Esophagus squamous epithelium (tissue), 5 donors: ENCODE measurements around the gene THEM4. TPM values are rescaled to one million over a fixed set of nuclear protein-coding genes. Genes with fewer than 3 reads are reported as not detected.
"Not testable (repeated sequence)": the region's sequence is repeated elsewhere in the genome, so short reads cannot be mapped to it uniquely, and the experiment has no call there.

ENCODE experiments used
- DNase-seq: peaks from one replicate; lab custom pipeline; 2025; lab: John Stamatoyannopoulos, UW
- H3K27ac ChIP-seq, 4 donors: fragments of 200-600 bp; sonication (generic); one replicate each; pipeline ENCODE4 v1.5.1; 2016 to 2019; ENCODE audit warnings: mild to moderate bottlenecking in 1 of 4
- H3K27me3 ChIP-seq, 4 donors: fragments of 200-600 bp; sonication (generic); 1 replicate in 3 of 4; 2 replicates in 1 of 4; pipeline versions ENCODE4 v1.5.1 to v1.6.0; 2017 to 2021; ENCODE audit warnings: antibody characterized with exemption in 1 of 4
- H3K36me3 ChIP-seq, 3 donors: fragments of 200-600 bp; sonication (generic); one replicate each; pipeline ENCODE4 v1.5.1; 2016 to 2019
- H3K4me1 ChIP-seq, 3 donors: fragments of 200-600 bp; sonication (generic); one replicate each; pipeline ENCODE4 v1.5.1; 2017 to 2019
- H3K4me3 ChIP-seq, 4 donors: fragments of 200-600 bp; sonication (generic); 1 replicate in 3 of 4; 2 replicates in 1 of 4; pipeline ENCODE4 v1.5.1; 2016 to 2019; ENCODE audit warnings: mild to moderate bottlenecking in 2 of 4, moderate library complexity in 1 of 4
- H3K9me3 ChIP-seq, 3 donors: fragments of 200-600 bp; sonication (generic); one replicate each; pipeline ENCODE4 v1.5.1; 2016 to 2019
- CTCF ChIP-seq, 6 experiments: fragments of 450-650 bp in 4 of 6; fragments of 200-600 bp in 2 of 6; sonication (generic) in 2 of 6; IDR thresholded peaks; one replicate each; pipeline ENCODE4 v1.5.1; 2016 to 2019; ENCODE audit warnings: antibody characterized with exemption in 6 of 6, mild to moderate bottlenecking in 4 of 6, moderate library complexity in 4 of 6
- POLR2A ChIP-seq, 4 donors: fragments of 450-650 bp; IDR thresholded peaks; one replicate each; pipeline ENCODE4 v1.6.1; 2017; ENCODE audit warnings: antibody characterized with exemption in 4 of 4, mild to moderate bottlenecking in 4 of 4, moderate library complexity in 3 of 4
- WGBS, 2 donors: methylation state at CpG; one replicate each; pipeline ENCODE4 v1.1.5; 2018; 5-methylcytosine and 5-hydroxymethylcytosine counted together
- intact Hi-C: fragments of 100-400 bp; cut with DNase I; formaldehyde crosslinking; loops from one replicate; pipeline ENCODE4 v1.15.0; 2022
- total RNA-seq, 4 donors: library from RNA; depleted of rRNA; stranded (reverse); fragments of >200 nt; gene quantifications; one replicate each; pipeline ENCODE4 v1.1.0, GENCODE V29; 2016
- donor health status: DM: yes; HTN: yes; CAD: no.

The THEM4 gene
- total RNA-seq, 4 donors from 2014 or later = 3.5 to 14.3 (median 12.3) TPM

DNA sequence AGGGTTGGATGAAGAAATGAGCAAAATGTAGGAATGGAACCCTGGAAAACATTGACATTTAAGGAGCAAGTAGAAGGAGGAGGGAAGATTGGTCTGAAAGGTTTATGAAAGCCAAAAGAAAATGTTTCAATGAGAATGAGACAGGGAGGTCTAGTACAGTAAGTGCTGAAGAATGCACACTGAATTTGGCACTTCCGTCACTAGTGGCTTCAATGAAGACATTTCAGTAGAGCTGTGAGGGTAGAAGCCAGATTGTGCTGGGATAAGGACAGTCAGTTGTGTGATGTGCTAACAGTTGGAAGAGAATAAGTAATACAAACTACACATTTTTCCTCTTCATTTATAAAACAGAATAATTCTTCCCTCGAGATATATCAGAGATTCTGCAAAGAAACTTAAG, 17.1 kb downstream of the THEM4 start:
- intact Hi-C loops = no loop called here
- Histone ChIP-seq H3K9me3 (no peaks in the 10 kb centered on the region), H3K4me3 (no peak overlapping the region), H3K4me1 (peaks cover 0 to 6% (median 0%) of the 10 kb centered on the region in 3 donors), H3K27me3 (no peaks in the 10 kb centered on the region), H3K36me3 (peaks cover 0 to 53% (median 0%) of the 10 kb centered on the region in 3 donors), H3K27ac (no peak overlapping the region)
- WGBS, 2 donors = 84 to 92% methylated on average over 2 of the region's 2 CpGs
- no peak for DNase-seq
- no peak for TF ChIP-seq CTCF (IDR thresholded peaks at IDR 0.05)
- TF ChIP-seq POLR2A (IDR thresholded peaks at IDR 0.05) = no peak

- H3K9me3 ChIP-seq = no peaks in the 10 kb centered on the region
- H3K27me3 ChIP-seq = no peaks in the 10 kb centered on the region
- H3K27ac ChIP-seq = no peak overlapping the region
- DNase-seq = no peak
- H3K4me1 ChIP-seq = peaks cover 0 to 12% (median 0%) of the 10 kb centered on the region in 3 donors
- TF ChIP-seq POLR2A (IDR thresholded peaks at IDR 0.05) (no peak), CTCF (IDR thresholded peaks at IDR 0.05) (no peak)
- WGBS, 2 donors = 78 to 79% methylated on average over 3 of the region's 3 CpGs
- H3K4me3 ChIP-seq = no peak overlapping the region
- H3K36me3 ChIP-seq = peaks cover 0 to 53% (median 0%) of the 10 kb centered on the region in 3 donors
- intact Hi-C loops = no loop called here
Observed at GRCh38 chr1:151891512-151891911, 17.8 kb downstream of the THEM4 start.

DNA sequence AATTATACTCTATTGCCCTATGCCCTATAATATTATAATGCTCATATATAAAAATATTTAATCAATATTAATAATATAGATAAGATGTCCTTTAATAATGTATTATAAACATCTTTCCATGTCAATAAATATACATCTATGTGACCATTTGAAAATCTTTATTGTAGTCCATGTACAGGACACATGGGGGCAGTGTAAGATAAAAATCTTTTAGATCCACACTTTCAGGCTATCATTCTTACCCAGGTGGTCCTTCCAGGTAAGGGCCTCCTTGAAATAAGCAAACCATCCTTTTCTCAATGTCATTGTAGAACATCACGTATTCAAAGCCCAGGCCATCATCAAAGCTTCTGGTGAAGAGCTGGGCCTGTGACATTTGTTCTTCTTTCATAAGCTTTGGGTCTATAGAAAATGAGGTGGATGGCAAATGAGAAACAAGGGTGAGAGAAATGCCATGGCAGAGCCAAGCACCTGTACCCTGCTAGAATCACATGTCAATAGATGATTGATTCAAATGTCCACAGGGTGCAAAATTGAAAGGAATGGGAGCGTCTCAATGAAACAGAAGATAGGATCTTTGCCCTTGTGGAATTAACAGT, 20.2 kb downstream of the THEM4 start:
- DNase-seq = no peak

GRCh38 chr1:151887028-151887427, 22.3 kb downstream of the THEM4 start:
- intact Hi-C loops = no loop called here
- DNase-seq = no peak
- peak overlapping the region in 2 of 4 donors; percentile 10 to 53 for H3K27ac ChIP-seq
- H3K4me1 ChIP-seq = peaks cover 0 to 28% (median 0%) of the 10 kb centered on the region in 3 donors
- TF ChIP-seq POLR2A (IDR thresholded peaks at IDR 0.05) (no peak), CTCF (IDR thresholded peaks at IDR 0.05) (no peak)
- WGBS, 2 donors = 37 to 70% methylated on average over 1 of the region's 1 CpG
- no peaks in the 10 kb centered on the region for H3K9me3 ChIP-seq
- H3K27me3 ChIP-seq = no peaks in the 10 kb centered on the region
- H3K36me3 ChIP-seq = peaks cover 0 to 18% (median 0%) of the 10 kb centered on the region in 3 donors
- no peak overlapping the region for H3K4me3 ChIP-seq

More for the DNA sequence above, 20.2 kb downstream of the THEM4 start:
- TF ChIP-seq CTCF (IDR thresholded peaks at IDR 0.05) (peak in 4 of 6 experiments; percentile 24 to 54 (median 34)), POLR2A (IDR thresholded peaks at IDR 0.05) (no peak)
- H3K36me3 ChIP-seq = peaks cover 0 to 38% (median 0%) of the 10 kb centered on the region in 3 donors
- no peak overlapping the region for H3K4me3 ChIP-seq
- no peak overlapping the region for H3K27ac ChIP-seq
- H3K27me3 ChIP-seq = no peaks in the 10 kb centered on the region
- H3K4me1 ChIP-seq = peaks cover 0 to 28% (median 0%) of the 10 kb centered on the region in 3 donors
- H3K9me3 ChIP-seq = no peaks in the 10 kb centered on the region
- intact Hi-C loops = no loop called here
- 91 to 100% methylated on average over 2 of the region's 2 CpGs for WGBS, 2 donors

- peak overlapping the region in 3 of 4 donors; percentile 29 to 49 (median 42) for H3K27ac ChIP-seq
- WGBS, 2 donors = 60 to 73% methylated on average over 1 of the region's 1 CpG
- intact Hi-C loops = no loop called here
Observed at GRCh38 chr1:151885479-151885878, 23.8 kb downstream of the THEM4 start.

DNA sequence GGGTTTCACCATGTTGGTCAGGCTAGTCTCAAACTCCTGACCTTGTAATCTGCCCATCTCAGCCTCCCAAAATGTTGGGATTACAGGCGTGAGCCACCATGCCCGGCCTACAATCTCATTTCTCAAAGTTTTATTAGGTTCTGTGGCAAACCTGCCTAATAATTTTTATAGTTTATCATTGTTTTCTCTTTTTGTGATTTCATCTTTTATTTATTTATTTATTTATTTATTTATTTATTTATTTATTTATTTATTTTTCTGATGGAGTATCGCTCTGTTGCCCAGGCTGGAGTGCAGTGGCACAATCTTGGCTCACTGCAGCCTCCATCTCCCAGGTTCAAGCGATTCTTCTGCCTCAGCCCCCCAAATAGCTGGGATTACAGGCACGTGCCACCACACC, 24.4 kb downstream of the THEM4 start:
- peaks cover 0 to 28% (median 0%) of the 10 kb centered on the region in 3 donors for H3K4me1 ChIP-seq
- WGBS, 2 donors = 96% methylated on average over 5 of the region's 5 CpGs
- H3K36me3 ChIP-seq, DNase-seq, H3K9me3 ChIP-seq, H3K4me3 ChIP-seq, H3K27me3 ChIP-seq, intact Hi-C loops: not testable (repeated sequence)
- H3K27ac ChIP-seq = peak overlapping the region in 3 of 4 donors; percentile 29 to 49 (median 42)

More at GRCh38 chr1:151885479-151885878, 23.8 kb downstream of the THEM4 start:
- no peak for TF ChIP-seq CTCF (IDR thresholded peaks at IDR 0.05)
- TF ChIP-seq POLR2A (IDR thresholded peaks at IDR 0.05) = no peak
- Histone ChIP-seq H3K9me3 (no peaks in the 10 kb centered on the region), H3K27me3 (no peaks in the 10 kb centered on the region), H3K36me3 (peaks cover 0 to 4% (median 0%) of the 10 kb centered on the region in 3 donors), H3K4me1 (peaks cover 0 to 28% (median 0%) of the 10 kb centered on the region in 3 donors), H3K4me3 (no peak overlapping the region)
- DNase-seq = no peak

DNA sequence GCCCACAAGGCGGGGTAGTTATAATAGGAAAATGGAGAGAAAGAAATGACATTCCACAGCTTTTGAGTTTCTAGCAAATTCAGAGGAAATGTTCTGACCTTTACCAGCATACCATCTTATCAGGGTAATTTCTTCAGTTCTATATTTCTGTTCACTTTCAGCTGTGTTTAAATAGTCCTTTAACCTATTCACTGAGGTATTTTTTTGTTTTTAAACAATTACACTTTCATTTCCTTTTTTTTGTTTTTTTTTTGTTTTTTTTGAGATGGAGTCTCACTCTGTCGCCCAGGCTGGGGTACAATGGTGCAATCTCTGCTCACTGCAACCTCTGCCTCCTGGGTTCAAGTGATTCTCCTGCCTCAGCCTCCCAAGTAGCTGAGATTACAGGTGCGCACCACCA, 24.9 kb downstream of the THEM4 start:
- H3K36me3 ChIP-seq, H3K27me3 ChIP-seq, H3K4me3 ChIP-seq, DNase-seq, H3K9me3 ChIP-seq, H3K27ac ChIP-seq, intact Hi-C loops: not testable (repeated sequence)
- WGBS, 2 donors = 90 to 91% methylated on average over 3 of the region's 3 CpGs
- peaks cover 0 to 28% (median 0%) of the 10 kb centered on the region in 3 donors for H3K4me1 ChIP-seq

GRCh38 chr1:151883898-151884297, 25.4 kb downstream of the THEM4 start:
- H3K4me3 ChIP-seq, H3K36me3 ChIP-seq, intact Hi-C loops, H3K27me3 ChIP-seq, DNase-seq, H3K27ac ChIP-seq, H3K9me3 ChIP-seq: not testable (repeated sequence)
- 86 to 100% methylated on average over 1 to 4 of the region's 4 CpGs for WGBS, 2 donors
- peaks cover 0 to 28% (median 0%) of the 10 kb centered on the region in 3 donors for H3K4me1 ChIP-seq
